ENCODE measurements around the gene WWC1. TPM values are rescaled to one million over a fixed set of nuclear protein-coding genes. Genes with fewer than 3 reads are reported as not detected.

WWC1 gene
- total RNA-seq, 1 donor from 2014 or later = 1.5 TPM

GRCh38 chr5:168469816-168470215, 178.4 kb downstream of the WWC1 start:
- H3K4me1 Mint-ChIP-seq (ENCODE audit: low read depth, unreplicated experiment) = peaks cover 16% of the 10 kb centered on the region
- no peak overlapping the region for H3K27ac Mint-ChIP-seq (ENCODE audit: unreplicated experiment)
- no peak for DNase-seq
- no peak overlapping the region for H3K4me3 Mint-ChIP-seq (ENCODE audit: unreplicated experiment)
- peaks cover 4% of the 10 kb centered on the region for H3K36me3 Mint-ChIP-seq (ENCODE audit: unreplicated experiment)
- TF ChIP-seq CTCF (IDR thresholded peaks at IDR 0.05; ENCODE audit: partially characterized antibody, unreplicated experiment) = no peak
- peaks cover 2% of the 10 kb centered on the region for H3K9me3 Mint-ChIP-seq (ENCODE audit: unreplicated experiment)
- no peaks in the 10 kb centered on the region for H3K27me3 Mint-ChIP-seq (ENCODE audit: unreplicated experiment)

DNA sequence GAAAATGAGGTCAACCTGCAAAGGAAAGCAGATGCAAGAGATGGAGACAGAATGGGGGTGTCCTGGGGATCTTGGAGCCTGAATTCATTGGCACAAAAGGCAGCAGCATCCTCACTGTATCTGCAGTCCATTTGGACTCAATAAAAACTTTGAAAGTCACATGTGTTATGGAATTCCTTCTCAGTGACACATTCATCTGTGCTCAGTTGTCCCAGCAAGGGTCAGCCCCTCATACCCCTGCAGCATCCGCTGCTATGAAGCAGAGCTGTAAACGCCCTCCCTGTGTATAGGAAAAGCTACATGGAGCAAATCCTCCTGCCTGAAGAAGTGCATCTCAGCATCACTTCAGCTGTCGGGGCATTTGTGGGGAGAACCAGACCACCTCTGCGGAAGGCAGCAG, 180.3 kb downstream of the WWC1 start:
- H3K36me3 Mint-ChIP-seq (ENCODE audit: unreplicated experiment) = peaks cover 4% of the 10 kb centered on the region
- no peak for DNase-seq
- H3K27me3 Mint-ChIP-seq (ENCODE audit: unreplicated experiment) = no peaks in the 10 kb centered on the region
- H3K4me1 Mint-ChIP-seq (ENCODE audit: low read depth, unreplicated experiment) = peaks cover 16% of the 10 kb centered on the region
- no peak overlapping the region for H3K27ac Mint-ChIP-seq (ENCODE audit: unreplicated experiment)
- peaks cover 2% of the 10 kb centered on the region for H3K9me3 Mint-ChIP-seq (ENCODE audit: unreplicated experiment)
- H3K4me3 Mint-ChIP-seq (ENCODE audit: unreplicated experiment) = no peak overlapping the region
- no peak for TF ChIP-seq CTCF (IDR thresholded peaks at IDR 0.05; ENCODE audit: partially characterized antibody, unreplicated experiment)

DNA sequence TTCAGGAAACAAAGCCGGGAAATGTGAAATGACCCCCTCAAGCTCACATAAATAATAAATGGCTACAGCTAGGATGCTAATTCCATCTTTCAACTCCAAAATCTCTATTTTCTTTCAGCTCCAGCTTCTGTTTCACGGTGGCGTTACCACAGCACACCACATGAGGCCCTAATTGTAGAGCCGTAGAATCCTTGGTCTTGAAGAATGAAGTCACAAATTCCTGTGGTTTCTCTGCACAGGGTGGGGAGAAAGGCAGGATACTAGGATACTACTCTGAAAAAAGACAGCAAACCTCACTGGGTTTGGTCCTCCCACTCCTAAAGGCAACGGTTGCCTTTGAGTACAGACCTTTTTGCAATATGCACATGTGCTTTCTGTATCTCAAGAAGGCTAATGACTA, 180.9 kb downstream of the WWC1 start:
- Mint-ChIP-seq H3K27me3 (ENCODE audit: unreplicated experiment) (no peaks in the 10 kb centered on the region), H3K4me3 (ENCODE audit: unreplicated experiment) (no peak overlapping the region), H3K4me1 (ENCODE audit: low read depth, unreplicated experiment) (peaks cover 16% of the 10 kb centered on the region), H3K27ac (ENCODE audit: unreplicated experiment) (no peak overlapping the region), H3K9me3 (ENCODE audit: unreplicated experiment) (peaks cover 2% of the 10 kb centered on the region), H3K36me3 (ENCODE audit: unreplicated experiment) (peaks cover 4% of the 10 kb centered on the region)
- DNase-seq = no peak
- TF ChIP-seq CTCF (IDR thresholded peaks at IDR 0.05; ENCODE audit: partially characterized antibody, unreplicated experiment) = no peak

GRCh38 chr5:168474319-168474718, 182.9 kb downstream of the WWC1 start:
- Mint-ChIP-seq H3K27me3 (ENCODE audit: unreplicated experiment) (no peaks in the 10 kb centered on the region), H3K36me3 (ENCODE audit: unreplicated experiment) (peaks cover 4% of the 10 kb centered on the region), H3K4me3 (ENCODE audit: unreplicated experiment) (no peak overlapping the region), H3K4me1 (ENCODE audit: low read depth, unreplicated experiment) (peaks cover 4% of the 10 kb centered on the region), H3K9me3 (ENCODE audit: unreplicated experiment) (peaks cover 2% of the 10 kb centered on the region), H3K27ac (ENCODE audit: unreplicated experiment) (no peak overlapping the region)
- no peak for TF ChIP-seq CTCF (IDR thresholded peaks at IDR 0.05; ENCODE audit: partially characterized antibody, unreplicated experiment)
- DNase-seq = no peak

GRCh38 chr5:168477060-168477459, 185.6 kb downstream of the WWC1 start:
- H3K36me3 Mint-ChIP-seq (ENCODE audit: unreplicated experiment) = no peaks in the 10 kb centered on the region
- no peak overlapping the region for H3K27ac Mint-ChIP-seq (ENCODE audit: unreplicated experiment)
- peaks cover 4% of the 10 kb centered on the region for H3K4me1 Mint-ChIP-seq (ENCODE audit: low read depth, unreplicated experiment)
- no peak overlapping the region for H3K4me3 Mint-ChIP-seq (ENCODE audit: unreplicated experiment)
- no peaks in the 10 kb centered on the region for H3K27me3 Mint-ChIP-seq (ENCODE audit: unreplicated experiment)
- no peak for TF ChIP-seq CTCF (IDR thresholded peaks at IDR 0.05; ENCODE audit: partially characterized antibody, unreplicated experiment)
- no peaks in the 10 kb centered on the region for H3K9me3 Mint-ChIP-seq (ENCODE audit: unreplicated experiment)
- no peak for DNase-seq

All from glutamatergic neuron (in vitro differentiated cells).